Epithelial cell of proximal tubule (primary cell): ENCODE results near the gene SRGAP3. TPM values are rescaled to one million over a fixed set of nuclear protein-coding genes. Genes with fewer than 3 reads are reported as not detected.

Source experiments
- DNase-seq: peaks from one replicate; pipeline ENCODE4 v3.0.0-alpha.2; 2011; ENCODE audit warnings: low read depth
- H3K4me3 ChIP-seq: 2 replicates; pipeline ENCODE4 v1.5.1; 2011; ENCODE audit warnings: low read depth, mild to moderate bottlenecking, low read length
- total RNA-seq: library from RNA; depleted of rRNA; stranded (reverse); fragments of >200 nt; gene quantifications from 2 replicates; pipeline ENCODE4 v1.2.3, GENCODE V29; 2015
- TF ChIP-seq, protein P1 (sequence below): conservative IDR thresholded peaks from 2 replicates; pipeline ENCODE4 v1.5.1; 2012; ENCODE audit warnings: low read depth, mild to moderate bottlenecking, low read length

Gene SRGAP3
- total RNA-seq, 1 donor from 2014 or later = 3.4 TPM

DNA sequence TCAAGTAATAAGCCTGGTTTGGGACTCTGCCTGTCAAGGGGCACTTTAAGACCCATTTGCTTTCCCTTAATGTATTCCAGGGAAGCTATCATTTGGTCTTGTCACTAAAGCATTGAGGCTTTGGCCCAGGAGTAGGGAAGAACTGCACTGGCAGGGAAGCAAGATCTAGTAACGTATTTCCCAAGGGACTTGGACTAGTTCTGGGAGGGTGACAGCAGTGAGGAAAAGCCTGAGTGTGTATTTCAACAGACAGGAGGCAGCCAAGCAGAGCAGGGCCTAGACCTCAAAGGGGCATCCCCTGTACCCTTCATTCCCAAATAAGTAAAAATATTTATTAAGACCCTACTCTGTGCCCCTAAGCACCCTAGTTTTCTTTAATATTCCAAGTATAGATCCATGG is 92.8 kb downstream of the SRGAP3 start:
- no peak for DNase-seq
- H3K4me3 ChIP-seq = no peak overlapping the region

DNA sequence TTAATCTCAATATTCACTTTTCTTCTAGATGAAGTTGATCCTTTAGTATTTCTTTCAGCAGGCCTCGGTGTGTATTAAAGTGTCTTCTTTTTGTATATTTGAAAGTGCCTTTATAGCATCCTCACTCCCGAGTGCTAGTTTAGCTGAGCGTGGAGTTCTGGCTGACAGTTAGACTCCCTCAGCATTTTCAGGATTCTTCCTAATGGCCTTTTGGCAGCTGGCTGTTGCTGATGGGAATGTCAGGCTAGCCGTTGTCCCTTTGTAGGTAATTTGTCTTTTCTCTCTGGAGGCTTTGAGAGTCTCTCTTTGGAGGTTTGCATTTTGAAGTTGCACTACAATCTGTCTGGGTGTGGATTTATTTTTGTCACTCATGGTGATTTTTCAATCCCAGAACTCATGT is 94.4 kb downstream of the SRGAP3 start:
- no peak for DNase-seq
- TF ChIP-seq, protein P1, sequence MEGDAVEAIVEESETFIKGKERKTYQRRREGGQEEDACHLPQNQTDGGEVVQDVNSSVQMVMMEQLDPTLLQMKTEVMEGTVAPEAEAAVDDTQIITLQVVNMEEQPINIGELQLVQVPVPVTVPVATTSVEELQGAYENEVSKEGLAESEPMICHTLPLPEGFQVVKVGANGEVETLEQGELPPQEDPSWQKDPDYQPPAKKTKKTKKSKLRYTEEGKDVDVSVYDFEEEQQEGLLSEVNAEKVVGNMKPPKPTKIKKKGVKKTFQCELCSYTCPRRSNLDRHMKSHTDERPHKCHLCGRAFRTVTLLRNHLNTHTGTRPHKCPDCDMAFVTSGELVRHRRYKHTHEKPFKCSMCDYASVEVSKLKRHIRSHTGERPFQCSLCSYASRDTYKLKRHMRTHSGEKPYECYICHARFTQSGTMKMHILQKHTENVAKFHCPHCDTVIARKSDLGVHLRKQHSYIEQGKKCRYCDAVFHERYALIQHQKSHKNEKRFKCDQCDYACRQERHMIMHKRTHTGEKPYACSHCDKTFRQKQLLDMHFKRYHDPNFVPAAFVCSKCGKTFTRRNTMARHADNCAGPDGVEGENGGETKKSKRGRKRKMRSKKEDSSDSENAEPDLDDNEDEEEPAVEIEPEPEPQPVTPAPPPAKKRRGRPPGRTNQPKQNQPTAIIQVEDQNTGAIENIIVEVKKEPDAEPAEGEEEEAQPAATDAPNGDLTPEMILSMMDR = no peak
- H3K4me3 ChIP-seq = no peak overlapping the region

More for the DNA sequence above, 92.8 kb downstream of the SRGAP3 start:
- TF ChIP-seq, protein P1 = no peak

DNA sequence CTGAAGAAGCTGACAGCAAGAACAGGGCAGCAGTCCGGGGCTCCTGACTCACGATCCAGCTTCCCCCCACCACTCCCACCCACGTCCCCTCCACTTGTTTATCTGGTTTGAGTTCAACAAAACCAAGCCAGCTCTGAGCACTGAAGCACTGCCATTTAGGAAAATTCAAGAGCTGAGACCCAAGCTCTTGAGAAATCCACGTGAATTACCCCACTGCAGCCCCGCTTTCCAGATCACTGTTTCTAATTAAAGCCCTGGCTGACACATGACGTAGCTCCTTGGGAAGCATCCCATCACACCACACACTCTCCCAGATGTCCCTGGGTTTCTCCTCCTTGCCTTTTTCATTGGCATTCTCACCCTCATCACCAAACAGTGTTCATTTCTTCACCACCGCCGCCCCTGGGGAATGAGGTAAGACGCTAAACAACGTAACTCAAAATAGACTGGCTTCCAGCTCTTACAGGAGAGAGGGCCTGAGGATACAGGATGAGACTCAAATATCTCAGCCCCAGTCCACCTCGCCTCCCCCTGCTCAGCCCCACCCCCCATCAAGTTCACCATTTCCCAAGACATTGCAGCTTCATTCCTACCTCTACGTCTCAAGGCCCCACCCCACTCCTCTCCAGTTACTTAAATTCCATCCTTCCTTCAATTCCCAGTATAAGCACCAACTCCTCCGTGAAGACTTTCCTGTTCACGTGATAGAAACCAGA is 95.4 kb downstream of the SRGAP3 start:
- TF ChIP-seq, protein P1 = no peak
- no peak for DNase-seq

DNA sequence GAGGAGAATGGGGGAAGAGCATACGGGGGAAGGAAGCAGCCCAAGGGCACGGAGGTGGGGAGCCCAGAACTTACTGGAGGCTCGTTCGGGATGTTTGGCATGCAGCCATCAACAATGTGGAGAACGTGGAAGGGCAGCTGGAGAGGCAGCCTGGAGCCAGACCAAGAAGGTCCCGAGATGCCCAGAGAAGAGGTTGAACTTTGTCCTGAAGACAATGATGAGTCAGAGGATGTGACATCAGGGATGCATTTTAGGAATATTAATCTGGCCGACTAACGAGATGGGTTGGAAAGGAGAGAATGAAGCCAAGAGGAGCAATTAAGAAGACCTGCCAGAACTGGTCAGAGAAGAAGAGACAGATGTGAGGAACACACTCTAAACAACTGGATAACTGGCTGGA is 98.2 kb downstream of the SRGAP3 start:
- DNase-seq = no peak
- TF ChIP-seq, protein P1 = no peak

More for the DNA sequence above, 95.4 kb downstream of the SRGAP3 start:
- no peak overlapping the region for H3K4me3 ChIP-seq

DNA sequence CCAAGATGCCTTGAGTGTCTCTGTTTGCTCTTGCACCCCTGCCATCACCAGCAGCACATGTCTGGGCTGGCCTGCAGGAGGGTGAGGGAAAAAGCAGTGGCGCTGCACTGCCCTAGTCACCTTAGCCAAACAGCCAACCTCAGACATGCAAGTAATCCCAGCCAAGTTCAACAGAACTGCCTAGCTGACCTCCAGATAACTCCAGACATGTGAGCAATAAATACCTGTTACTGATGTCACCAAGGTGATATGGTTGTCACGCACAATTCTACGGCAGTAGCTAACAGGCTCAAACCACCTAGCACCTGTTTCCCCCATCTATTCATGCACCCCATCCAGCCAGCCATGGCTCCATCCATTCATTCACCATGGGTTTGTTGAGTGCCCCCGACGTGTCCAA is 99.9 kb downstream of the SRGAP3 start:
- DNase-seq = no peak
- H3K4me3 ChIP-seq = no peak overlapping the region
- TF ChIP-seq, protein P1 = no peak

More for the DNA sequence above, 98.2 kb downstream of the SRGAP3 start:
- H3K4me3 ChIP-seq = no peak overlapping the region

DNA sequence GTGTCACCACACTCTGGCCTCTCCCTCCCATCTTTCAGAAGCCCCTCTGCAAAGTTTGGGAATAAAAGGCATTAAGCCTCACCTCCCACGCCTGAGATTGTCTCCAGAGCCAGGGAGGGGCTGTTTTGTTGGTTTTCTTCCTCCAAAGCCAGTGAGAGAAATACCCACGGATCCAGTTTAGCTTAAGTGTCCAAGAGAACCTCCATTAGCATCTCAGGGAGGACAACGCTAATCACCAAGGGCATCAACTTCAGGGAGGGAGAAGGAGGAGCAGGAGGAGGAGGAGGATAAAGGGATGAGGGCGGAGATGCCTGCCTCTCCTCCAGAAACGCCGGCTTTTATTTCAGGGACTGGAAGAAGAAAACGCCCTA is 101.6 kb downstream of the SRGAP3 start:
- TF ChIP-seq, protein P1 = no peak
- DNase-seq = no peak
- no peak overlapping the region for H3K4me3 ChIP-seq
